Measurements from ENCODE around the gene MRPS2. TPM values are rescaled to one million over a fixed set of nuclear protein-coding genes. Genes with fewer than 3 reads are reported as not detected.

Gene MRPS2
- total and polyA plus RNA-seq, 4 donors = 10.9 to 71.8 (median 31.5) TPM

DNA sequence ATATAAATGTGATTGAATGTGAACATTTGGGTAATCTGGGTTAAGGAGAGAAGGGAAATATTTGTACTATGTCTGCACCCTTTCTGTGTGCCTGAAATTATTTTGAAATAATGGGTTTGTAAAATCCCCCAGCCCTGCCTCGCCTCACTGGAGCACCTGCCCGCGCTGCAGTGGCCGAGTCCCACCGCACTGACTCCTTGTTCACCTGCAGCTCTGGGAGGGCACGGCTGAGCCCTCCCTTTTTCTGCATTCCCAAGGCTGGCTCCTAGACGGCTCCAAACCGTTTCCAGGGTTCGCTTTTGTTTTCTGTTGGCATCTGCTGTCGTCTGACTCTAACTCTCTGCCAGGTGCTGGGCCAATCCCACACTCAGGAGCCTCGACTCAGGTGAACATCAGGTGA lies 38.5 kb upstream of the MRPS2 start:
- no peaks in the 10 kb centered on the region for H3K9me3 ChIP-seq (ENCODE audit: control insufficient read depth in 4 of 4, low read length in 3 of 4)
- no peaks in the 10 kb centered on the region for H3K27me3 ChIP-seq (ENCODE audit: control insufficient read depth in 4 of 4, insufficient read depth in 4 of 4, low read length in 3 of 4)
- no peak for DNase-seq (ENCODE audit: low spot score)
- no peaks in the 10 kb centered on the region for H3K4me1 ChIP-seq (ENCODE audit: control insufficient read depth in 4 of 4, insufficient read depth in 4 of 4, low read length in 3 of 4)
- H3K9ac ChIP-seq (ENCODE audit: low read depth in 1 of 2, low read length in 2 of 2) = no peak overlapping the region
- WGBS = 85% methylated on average over 11 of the region's 11 CpGs
- H3K36me3 ChIP-seq (ENCODE audit: control insufficient read depth in 4 of 4, insufficient read depth in 3 of 4, low read depth in 1 of 4, low read length in 3 of 4) = no peaks in the 10 kb centered on the region
- no peak overlapping the region for H3K27ac ChIP-seq (ENCODE audit: low read depth in 1 of 2, low read length in 2 of 2)
- TF ChIP-seq GABPA (IDR thresholded peaks at IDR 0.05 in 1 of 2, conservative IDR thresholded peaks at IDR 0.05 in 1 of 2) (no peak), NR2F2 (IDR thresholded peaks at IDR 0.05) (no peak), HNF4G (IDR thresholded peaks at IDR 0.05) (no peak), YY1 (IDR thresholded peaks at IDR 0.05) (no peak)
- TF ChIP-seq, protein P1, sequence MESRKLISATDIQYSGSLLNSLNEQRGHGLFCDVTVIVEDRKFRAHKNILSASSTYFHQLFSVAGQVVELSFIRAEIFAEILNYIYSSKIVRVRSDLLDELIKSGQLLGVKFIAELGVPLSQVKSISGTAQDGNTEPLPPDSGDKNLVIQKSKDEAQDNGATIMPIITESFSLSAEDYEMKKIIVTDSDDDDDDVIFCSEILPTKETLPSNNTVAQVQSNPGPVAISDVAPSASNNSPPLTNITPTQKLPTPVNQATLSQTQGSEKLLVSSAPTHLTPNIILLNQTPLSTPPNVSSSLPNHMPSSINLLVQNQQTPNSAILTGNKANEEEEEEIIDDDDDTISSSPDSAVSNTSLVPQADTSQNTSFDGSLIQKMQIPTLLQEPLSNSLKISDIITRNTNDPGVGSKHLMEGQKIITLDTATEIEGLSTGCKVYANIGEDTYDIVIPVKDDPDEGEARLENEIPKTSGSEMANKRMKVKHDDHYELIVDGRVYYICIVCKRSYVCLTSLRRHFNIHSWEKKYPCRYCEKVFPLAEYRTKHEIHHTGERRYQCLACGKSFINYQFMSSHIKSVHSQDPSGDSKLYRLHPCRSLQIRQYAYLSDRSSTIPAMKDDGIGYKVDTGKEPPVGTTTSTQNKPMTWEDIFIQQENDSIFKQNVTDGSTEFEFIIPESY (IDR thresholded peaks at IDR 0.05) = no peak
- H3K4me3 ChIP-seq (ENCODE audit: low read depth in 1 of 3, low read length in 3 of 3) = no peak overlapping the region

DNA sequence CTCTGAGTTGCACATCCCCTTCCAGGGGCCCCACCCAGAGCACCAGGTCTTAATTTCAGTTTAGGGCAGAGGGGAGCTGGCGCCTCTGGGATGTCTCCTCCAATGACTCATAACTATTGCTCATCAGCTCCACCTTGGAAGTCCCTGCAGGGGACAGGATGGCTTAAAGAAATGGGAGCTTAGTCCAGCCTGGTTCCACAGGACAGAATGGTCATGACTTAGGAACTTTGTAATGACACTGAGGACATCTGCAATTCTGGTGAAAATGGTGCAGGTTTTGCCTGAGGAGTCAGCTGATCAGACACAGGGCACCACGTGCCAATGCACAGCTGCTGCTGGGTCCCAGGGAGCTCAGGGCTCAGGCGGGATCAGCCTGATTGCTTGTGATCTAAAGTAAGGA lies 37.3 kb upstream of the MRPS2 start:
- H3K36me3 ChIP-seq (ENCODE audit: control insufficient read depth in 4 of 4, insufficient read depth in 3 of 4, low read depth in 1 of 4, low read length in 3 of 4) = no peaks in the 10 kb centered on the region
- no peaks in the 10 kb centered on the region for H3K27me3 ChIP-seq (ENCODE audit: control insufficient read depth in 4 of 4, insufficient read depth in 4 of 4, low read length in 3 of 4)
- no peak overlapping the region for H3K9ac ChIP-seq (ENCODE audit: low read depth in 1 of 2, low read length in 2 of 2)
- H3K4me3 ChIP-seq (ENCODE audit: low read depth in 1 of 3, low read length in 3 of 3) = no peak overlapping the region
- DNase-seq (ENCODE audit: low spot score) = no peak
- no peaks in the 10 kb centered on the region for H3K4me1 ChIP-seq (ENCODE audit: control insufficient read depth in 4 of 4, insufficient read depth in 4 of 4, low read length in 3 of 4)
- H3K9me3 ChIP-seq (ENCODE audit: control insufficient read depth in 4 of 4, low read length in 3 of 4) = no peaks in the 10 kb centered on the region
- WGBS = 79% methylated on average over 3 of the region's 3 CpGs
- no peak overlapping the region for H3K27ac ChIP-seq (ENCODE audit: low read depth in 1 of 2, low read length in 2 of 2)
- no peak for TF ChIP-seq FOXA2 (IDR thresholded peaks at IDR 0.05)
- TF ChIP-seq, protein P2, sequence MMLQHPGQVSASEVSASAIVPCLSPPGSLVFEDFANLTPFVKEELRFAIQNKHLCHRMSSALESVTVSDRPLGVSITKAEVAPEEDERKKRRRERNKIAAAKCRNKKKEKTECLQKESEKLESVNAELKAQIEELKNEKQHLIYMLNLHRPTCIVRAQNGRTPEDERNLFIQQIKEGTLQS (IDR thresholded peaks at IDR 0.05) = no peak
- no peak for TF ChIP-seq EGR1 (IDR thresholded peaks at IDR 0.05; ENCODE audit: low read depth in 2 of 2)
- no peak for TF ChIP-seq REST (IDR thresholded peaks at IDR 0.05)
- TF ChIP-seq YY1 (IDR thresholded peaks at IDR 0.05) = no peak
- TF ChIP-seq, protein P3, sequence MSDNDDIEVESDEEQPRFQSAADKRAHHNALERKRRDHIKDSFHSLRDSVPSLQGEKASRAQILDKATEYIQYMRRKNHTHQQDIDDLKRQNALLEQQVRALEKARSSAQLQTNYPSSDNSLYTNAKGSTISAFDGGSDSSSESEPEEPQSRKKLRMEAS (IDR thresholded peaks at IDR 0.05) = no peak
- TF ChIP-seq, protein P4, sequence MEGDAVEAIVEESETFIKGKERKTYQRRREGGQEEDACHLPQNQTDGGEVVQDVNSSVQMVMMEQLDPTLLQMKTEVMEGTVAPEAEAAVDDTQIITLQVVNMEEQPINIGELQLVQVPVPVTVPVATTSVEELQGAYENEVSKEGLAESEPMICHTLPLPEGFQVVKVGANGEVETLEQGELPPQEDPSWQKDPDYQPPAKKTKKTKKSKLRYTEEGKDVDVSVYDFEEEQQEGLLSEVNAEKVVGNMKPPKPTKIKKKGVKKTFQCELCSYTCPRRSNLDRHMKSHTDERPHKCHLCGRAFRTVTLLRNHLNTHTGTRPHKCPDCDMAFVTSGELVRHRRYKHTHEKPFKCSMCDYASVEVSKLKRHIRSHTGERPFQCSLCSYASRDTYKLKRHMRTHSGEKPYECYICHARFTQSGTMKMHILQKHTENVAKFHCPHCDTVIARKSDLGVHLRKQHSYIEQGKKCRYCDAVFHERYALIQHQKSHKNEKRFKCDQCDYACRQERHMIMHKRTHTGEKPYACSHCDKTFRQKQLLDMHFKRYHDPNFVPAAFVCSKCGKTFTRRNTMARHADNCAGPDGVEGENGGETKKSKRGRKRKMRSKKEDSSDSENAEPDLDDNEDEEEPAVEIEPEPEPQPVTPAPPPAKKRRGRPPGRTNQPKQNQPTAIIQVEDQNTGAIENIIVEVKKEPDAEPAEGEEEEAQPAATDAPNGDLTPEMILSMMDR (IDR thresholded peaks at IDR 0.05; ENCODE audit: low read depth, low read length, missing input control) = no peak
- TF ChIP-seq RXRA (IDR thresholded peaks at IDR 0.05) = no peak
- no peak for TF ChIP-seq TAF1 (conservative IDR thresholded peaks at IDR 0.05)
- TF ChIP-seq, protein P1 (IDR thresholded peaks at IDR 0.05) = no peak
- no peak for TF ChIP-seq JUND (IDR thresholded peaks at IDR 0.05)
- TF ChIP-seq NR2F2 (IDR thresholded peaks at IDR 0.05) = no peak
- TF ChIP-seq HNF4A (conservative IDR thresholded peaks at IDR 0.05) = no peak

Data from liver (tissue), 9 donors.